Activated CD8-positive, alpha-beta memory T cell treated with anti-CD3 and anti-CD28 coated beads for 1 hour (primary cell): ENCODE measurements around the gene PPL.
"Not testable (repeated sequence)": the region's sequence is repeated elsewhere in the genome, so short reads cannot be mapped to it uniquely, and the experiment has no call there.

Experiments used
- DNase-seq, 2 donors: peaks; one replicate each; pipeline ENCODE4 v3.0.0-alpha.2; 2020; ENCODE audit warnings: low read depth in 1 of 2; ENCODE audit errors: extremely low read depth in 1 of 2

PPL gene

DNA sequence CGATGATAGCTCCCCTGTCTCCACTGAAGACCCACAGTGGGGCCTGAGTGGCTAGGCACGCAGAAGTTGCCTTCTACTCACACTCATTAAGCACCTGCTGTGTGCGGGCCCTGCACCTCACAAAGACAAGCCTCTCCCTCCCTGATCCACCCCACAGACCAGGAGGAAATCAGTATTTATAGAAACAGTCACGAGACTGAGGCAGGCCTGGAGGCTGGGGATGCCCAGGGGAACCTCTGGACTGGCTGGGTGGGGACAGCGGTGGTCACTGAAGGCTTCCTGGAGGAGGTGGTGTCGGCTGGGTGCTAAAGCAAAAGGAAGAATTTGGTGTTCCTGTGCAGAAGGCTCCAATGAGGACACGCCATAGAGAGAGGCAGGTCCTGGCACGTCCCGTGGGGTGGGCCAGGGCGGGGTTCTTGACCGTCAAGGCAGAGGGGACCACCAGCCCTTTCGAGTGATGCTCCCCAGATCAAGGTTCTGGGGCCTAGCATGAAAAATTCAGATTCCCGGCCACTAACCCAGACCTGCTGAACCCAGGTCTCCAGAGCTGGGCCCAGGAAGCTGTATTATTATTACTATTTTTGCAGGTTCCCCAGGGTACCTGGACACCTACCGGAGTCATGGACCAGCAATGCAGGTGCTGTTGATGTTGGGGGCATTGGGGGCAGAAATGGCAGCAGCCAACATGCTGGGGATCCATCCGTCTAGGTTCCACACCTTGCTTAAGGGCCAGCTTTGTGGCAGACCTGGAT, 23.0 kb downstream of the PPL start:
- no peak for DNase-seq

DNA sequence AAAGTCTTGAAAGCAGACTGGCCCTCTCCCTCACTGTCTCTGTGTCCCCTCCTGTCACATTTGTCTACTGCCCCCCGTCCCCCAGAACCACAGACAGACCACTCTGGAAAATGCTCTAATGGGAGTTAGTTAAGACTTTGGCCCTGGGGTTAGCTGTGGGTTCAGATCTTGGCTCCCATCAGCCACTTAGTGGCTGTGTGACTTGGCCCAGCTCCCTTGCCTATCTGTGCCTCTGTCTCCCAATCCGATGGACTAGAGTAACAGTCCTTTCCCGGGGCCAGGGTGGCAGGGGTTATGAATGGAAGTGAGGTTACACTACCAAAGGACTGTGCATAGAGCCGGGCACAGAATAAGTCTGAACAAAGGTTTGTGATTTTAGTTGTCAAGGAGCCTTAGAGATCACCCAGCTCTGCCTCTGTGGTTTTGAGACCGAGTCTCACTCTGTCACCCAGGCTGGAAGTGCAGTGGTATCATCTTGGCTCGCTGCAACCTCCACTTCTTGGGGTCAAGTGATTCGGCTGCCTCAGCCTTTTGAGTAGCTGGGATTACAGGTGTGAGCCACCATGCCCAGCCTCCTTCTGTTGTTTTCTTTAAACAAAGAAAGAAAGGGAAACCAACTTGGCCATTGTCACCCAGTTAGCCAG, 23.7 kb downstream of the PPL start:
- DNase-seq, result no peak

GRCh38 chr16:4911970-4912386, 25.0 kb downstream of the PPL start:
- no peak for DNase-seq

- no peak for DNase-seq
These were observed 26.1 kb downstream of the PPL start for GRCh38 chr16:4910828-4911227.

DNA sequence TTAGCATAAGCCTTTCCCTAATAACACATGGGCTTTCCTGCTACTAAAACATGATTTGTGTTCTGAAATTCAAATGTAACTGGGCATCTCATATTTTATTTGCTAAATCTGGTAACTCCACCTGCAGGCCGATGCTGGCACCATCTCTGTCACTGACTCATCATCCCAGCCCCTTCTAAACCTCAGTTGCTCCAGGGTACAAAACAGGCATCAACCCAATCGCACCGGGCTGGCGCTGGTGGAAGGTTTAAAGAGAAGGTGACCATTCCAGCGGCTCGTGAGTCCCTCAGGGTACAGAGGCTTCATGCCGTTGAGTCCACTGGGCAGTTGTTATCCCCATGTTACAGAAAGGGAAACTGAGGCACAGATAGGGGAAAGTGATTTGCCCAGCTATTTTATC, 27.1 kb downstream of the PPL start:
- no peak for DNase-seq

- DNase-seq, result no peak
These were observed 28.0 kb downstream of the PPL start for GRCh38 chr16:4908854-4909401.

DNA sequence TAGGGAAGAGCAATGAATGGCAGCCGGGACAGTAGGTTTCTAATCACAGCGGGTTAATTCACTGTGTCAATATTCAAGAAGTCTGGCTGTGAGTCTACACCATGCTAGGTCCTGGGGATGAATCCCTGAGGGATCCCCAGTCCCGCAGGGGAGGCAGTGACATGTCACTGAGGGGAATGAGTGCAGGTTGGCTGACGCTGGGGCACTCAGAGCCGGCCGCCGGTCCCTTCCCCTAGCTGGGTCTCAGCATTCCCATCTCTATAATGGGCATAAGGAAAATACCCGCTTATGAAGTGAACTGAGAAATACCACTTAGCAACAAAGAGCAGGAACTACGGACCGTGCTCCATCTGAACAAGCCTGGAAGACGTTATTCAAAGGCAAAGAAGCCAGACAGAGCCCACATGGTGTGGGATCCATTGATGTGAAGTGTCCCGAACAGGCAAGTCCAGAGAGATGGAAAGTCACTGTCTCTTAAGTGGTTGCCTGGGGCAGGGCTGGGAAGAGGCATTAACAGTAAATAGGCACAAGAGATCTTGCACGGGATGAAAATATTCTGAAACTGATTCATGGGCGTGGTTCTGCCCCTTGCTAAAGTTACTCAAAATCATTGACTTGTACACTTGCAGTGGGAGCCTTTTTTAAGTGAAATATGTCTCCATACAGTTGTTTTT, 31.9 kb downstream of the PPL start:
- DNase-seq, result no peak

DNA sequence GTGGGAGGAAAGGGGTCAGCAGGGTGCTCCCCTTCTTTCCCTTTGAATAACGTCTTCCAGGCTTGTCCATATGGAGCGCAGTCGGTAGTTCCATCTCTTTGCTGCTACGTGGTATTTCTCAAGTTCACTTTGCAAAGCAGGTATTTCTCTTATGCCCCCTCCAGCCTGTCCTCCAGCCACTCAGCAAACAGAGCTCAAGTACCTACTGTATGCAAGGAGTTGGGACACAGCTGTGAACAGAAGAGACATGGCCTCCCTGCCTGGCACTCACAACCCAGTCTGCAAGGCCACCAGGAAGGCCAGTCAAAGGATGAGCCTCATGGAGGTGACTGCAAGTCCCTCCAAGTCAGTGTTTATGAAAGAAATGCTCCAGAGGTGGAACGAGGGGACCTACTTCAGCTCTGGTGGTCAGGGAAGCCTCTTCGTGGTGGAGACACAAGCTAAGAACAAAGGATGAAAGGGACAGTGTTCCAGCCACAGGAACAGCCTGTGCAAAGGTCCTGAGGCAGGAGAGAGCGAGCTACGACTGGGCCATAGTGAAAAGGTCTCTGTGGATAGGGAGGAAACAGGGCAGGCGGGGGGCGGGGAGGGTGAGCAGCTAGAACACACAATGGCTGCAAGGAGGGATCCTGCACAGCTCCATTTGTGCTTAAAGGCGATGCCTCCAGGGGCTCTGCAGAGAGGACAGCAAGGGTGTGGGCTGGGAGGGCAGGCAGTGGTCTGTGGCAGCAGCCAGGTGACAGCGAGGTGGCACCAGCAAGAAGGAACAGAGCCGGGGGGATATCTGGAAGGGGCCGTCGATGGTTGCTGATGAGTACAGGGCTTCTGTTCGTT, 32.6 kb downstream of the PPL start:
- DNase-seq, result no peak

- DNase-seq, result no peak
These were observed 34.9 kb downstream of the PPL start for GRCh38 chr16:4902038-4902437.

DNA sequence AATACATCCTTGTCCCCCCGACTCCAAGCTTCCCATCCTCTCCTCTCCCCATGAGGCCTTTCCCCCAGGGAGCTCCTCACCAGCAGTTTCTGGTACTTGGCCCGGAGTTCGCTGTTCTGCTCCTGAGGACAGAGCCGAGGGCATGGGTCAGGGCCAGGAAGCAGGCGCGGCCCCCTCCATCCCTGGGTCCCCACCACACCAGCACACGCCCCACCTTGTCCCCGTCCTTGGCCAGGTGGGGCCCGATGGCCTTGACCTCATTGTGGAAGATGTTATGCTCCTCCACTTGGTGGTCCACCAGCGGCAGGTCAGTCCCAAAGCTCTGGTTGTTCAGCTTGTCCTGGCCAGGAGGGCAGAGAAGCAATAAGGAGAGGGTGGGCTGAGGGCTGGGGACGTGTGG, 36.2 kb downstream of the PPL start:
- no peak for DNase-seq

- no peak for DNase-seq
These were observed 36.9 kb downstream of the PPL start for GRCh38 chr16:4900036-4900435.

- no peak for DNase-seq
These were observed 37.5 kb downstream of the PPL start for GRCh38 chr16:4899474-4899846.

DNA sequence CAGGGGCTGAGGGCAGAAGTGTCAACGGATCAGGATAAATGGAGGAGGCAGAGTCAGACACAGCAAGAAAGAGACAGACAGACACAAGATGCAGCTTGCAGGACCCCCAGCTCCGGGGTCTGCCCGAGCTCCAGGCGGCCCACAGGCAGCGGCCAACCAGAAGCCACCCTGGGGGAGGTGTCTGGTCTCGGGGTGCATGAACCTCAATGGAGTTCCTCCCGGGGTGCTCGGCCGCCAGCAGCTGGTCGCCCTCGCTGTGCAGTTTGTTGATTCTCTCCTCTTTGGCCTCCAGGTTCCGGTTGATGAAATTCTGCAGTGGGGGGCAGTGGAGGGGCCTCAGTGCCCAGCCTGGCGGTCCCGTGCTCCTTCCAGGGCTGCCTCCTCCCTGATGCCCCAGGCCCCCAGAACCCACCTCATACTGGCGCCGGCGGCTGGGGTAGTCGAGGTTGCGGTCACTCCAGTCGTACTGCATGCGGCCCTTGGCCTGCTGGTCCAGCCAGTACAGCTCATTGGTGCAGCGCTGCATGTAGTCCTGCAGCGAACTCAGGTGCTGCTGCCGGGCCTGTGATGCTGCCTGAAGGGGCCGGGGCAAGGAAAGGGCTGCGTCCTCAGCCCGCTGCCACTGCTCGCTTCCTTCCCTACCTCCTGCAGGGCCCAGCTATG, 38.0 kb downstream of the PPL start:
- DNase-seq, result no peak

DNA sequence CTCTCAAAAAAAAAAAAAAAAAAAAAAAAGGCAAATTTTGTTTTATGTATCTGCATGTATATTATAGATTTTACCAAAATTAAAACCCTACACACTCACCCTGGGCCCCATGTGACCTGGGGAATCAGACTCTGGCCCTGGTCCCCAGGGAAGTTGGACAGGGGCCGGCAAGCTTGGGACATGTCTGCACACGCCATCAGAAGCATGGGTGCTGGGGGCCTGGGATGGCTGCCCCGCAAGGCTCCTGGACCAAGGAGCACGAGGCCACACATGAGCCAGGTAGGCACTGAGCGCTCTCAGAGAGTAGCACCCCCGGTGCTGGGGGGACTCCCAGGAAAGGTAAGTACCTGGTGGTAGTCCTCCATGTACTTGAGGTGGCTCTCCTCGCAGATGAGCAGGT, 39.6 kb downstream of the PPL start:
- no peak for DNase-seq

GRCh38 chr16:4896761-4897160, 40.2 kb downstream of the PPL start:
- DNase-seq, result not testable (repeated sequence)

DNA sequence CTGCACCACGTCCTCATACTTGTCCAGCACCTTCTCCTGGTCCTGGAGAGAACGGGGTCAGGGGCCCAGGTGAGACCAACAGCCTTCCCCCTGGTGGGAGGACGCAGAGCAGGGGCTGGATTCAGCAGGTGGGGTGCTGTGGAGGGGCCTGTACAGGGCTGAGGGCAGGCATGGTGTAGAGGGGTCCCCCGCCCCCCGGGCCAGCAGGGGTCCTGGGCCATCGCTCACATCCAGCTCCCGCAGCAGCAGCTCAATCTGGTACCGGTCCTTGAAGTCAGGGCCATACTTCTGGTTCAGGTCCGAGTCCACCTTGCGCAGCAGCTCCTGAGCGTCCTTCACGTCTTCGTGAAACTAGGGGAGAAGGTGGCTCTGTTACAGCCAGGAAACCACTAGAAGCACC, 41.6 kb downstream of the PPL start:
- DNase-seq, result no peak

GRCh38 chr16:4894276-4895150, 42.4 kb downstream of the PPL start:
- DNase-seq, result no peak

DNA sequence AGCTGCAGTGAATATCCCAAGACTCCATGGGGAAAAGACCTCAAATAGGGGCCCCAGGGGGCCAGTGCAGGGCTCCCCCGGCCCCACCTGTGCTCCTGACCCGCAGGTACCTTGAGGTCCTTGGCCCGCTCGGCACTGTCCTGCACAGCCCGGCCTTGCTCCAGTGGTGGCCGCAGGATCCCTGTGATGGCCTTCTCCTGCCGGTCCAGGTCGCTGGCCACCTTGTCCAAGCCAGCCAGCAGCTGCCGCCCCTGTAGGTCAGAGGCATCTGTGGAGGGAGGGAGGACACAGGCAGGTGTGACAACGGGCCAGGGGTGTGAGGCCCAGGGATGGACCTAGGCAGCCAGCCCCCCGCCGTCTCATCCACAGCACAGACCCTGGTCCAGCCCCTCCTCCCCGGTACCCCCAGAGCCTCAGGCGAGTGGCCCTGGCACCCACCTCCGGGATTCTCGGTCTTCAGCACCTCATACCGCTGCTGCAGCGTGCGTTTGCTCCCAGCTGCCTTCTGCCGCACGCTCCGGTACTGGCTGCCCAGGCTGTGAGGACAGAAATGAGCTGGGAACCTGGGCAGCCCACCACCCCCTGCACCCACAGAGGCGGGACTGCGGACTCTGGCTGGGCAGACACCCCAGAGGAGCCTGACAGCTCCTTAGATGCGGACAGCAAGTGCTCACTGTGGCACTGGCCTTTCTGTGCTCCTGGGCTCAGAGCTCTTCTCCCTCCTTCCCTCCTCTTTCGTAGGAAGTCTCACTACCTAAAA, 43.7 kb downstream of the PPL start:
- DNase-seq, result no peak
